Bone marrow (tissue), 2 donors: ENCODE results near the gene GAS6.

Experiments used
- DNase-seq, 2 donors: peaks; one replicate each; lab custom pipeline; 2025; lab: John Stamatoyannopoulos, UW

The GAS6 gene

GRCh38 chr13:113851826-113852535 lies 11.9 kb downstream of the GAS6 start:
- DNase-seq: no peak

GRCh38 chr13:113851480-113851803 lies 12.4 kb downstream of the GAS6 start:
- DNase-seq: no peak

DNA sequence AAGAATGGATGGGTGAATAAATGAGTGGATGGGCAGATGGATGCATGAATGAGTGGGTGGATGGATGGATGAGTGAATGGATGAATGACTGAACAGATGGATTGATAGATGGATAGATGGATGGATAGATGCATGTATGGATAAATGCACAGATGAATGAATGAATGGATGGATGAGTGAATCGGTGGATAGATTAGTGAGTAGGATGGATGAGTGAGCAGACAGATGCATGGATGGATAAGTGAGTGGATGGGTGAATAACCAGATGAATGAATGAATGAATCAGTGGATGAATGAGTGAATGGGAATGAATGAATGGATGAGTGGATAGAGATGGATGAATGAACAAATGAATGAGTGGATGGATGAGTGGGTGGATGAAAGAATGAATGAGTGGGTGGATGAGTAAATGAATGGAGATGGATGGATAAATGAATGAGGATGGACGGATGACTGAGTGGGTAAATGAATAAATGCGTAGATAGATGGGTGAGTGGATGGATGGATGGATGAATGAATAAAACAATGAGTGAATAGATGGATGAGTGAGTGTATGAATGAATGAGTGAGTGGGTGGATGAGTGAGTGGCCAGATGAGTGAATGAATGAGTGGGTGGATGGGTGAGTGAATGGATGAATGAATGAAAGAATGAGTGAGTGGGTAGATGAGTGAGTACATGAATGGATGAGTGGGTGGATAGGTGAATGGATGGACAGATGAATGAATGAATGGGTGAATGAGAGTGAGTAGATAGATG lies 13.0 kb downstream of the GAS6 start:
- DNase-seq: no peak

DNA sequence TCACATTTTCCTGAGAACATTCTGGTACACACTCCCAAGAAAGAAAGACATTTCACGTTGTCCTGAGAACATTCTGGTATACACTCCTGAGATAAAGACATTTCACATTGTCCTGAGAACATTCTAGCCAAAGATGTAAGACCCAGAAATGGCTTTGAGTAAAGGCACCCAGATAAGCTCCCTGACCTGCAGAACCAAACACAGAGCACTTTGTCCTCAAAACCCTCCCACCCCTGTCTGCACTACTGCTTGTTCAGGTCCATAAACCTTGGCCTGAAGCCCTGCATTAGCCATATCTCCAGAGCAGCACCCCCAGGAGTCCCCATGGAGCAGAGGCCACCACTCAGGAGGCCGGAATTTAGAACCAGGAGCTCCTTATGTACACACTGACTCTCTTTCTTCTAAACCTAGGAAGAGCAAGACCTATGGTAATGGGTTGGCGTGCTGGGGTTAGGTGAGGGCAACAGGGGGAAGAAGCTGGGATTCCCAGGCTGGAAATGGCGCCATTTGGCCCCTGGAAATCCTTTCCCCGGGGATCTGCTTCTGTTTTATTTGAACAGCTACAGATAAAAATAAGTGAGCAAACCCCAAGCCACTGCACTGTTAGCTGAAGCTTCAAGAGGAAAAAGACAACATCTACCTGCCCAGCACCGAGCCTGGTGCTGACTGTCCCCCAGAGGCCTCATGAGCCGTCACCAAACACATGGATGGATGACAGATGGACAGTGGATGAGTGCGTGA lies 13.7 kb downstream of the GAS6 start:
- no peak for DNase-seq

- no peak for DNase-seq
Observed at GRCh38 chr13:113849546-113849945, 14.3 kb downstream of the GAS6 start.

GRCh38 chr13:113848431-113849260 lies 15.2 kb downstream of the GAS6 start:
- no peak for DNase-seq

DNA sequence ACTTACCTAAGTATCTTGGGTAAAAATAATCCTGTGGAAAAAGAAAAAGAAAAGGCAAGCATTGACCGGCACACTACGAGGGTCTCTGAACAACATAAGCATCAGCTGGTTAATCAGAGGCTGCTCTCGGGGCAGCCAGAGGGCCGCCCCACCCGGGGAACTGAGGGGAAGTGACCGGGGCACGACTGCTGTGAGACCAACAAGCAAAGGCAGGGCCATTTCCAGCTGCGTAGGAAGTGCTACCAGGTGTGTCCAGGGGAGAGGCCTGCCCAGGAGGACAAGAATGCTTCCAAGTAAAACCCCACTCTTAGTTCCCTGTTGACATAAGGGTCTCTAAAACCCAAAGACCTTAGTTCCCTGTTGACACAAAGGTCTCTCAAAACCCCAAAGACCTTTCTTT lies 15.9 kb downstream of the GAS6 start:
- DNase-seq: no peak

DNA sequence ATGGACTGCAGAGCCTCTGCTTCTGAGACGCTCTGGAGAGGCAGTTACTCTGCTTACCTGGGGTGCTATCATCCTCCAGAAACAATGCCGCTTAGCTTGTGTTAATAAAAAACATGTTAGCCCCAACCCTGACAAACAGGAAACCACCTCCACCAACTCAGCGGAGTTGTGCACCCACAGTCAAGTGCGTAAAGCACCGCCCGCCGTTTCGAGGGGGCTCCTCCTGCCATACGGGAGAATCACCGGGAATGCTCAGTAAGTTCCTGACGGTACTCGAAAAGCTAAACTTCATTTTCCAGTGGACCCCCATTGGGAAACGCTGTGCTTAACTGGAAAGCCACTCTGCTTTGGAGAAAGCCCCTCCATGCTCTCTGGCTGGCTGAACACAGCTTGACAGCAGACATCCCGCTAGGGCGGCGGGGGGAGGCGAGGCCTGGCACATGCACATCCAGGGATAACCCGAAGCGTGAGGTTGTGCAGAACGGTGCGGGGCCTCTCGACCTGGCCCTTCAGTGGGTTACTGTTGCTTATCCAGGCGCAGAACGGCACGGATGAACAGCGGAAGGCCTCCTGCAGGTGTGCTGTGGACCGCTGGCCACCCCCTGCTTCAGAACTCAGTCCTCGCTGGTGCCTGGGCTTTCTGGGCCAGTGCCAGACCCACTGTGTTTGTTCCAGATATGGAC lies 17.1 kb downstream of the GAS6 start:
- no peak for DNase-seq

DNA sequence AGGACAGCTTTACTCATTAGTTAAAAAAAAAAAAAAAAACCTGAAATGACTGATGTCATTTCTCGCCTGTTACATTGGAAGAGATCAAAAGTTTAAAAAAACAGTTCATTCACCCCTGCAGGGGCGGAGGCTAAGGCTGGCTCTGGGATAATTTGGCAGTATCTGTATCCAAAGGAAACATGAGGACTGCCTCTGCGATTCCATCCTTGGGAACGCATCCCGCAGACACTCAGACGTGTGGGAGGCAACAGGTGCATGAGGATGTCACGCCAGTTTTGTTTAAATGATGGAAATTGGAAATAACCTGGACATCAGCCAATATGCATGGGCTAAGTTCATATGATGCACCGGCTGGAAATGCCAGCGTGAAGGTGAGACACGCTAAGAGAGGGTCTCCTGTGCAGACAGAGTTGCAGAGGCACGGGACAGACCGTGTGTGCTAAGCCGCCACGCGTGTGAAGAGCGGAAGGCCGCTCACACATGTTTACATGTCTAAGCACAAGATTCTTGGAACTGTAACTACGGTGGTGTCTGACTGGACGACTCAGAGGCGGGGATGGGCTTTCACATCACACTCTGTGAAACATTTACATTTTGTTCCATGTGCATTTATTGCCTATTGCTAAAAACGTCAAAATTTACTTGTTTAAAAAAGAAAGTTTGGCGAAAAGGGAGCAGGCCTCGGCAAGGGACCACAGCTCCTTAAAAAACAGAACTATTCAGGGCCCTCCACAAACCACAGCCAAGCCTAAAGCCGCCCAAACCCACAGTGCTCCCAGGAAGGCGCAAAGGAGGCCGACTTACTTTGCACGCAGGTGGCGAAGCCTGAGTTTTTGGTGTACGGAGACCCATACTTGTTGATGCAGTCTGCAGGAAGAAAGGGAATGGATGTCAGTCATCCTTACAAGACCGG lies 17.9 kb downstream of the GAS6 start:
- DNase-seq: no peak

DNA sequence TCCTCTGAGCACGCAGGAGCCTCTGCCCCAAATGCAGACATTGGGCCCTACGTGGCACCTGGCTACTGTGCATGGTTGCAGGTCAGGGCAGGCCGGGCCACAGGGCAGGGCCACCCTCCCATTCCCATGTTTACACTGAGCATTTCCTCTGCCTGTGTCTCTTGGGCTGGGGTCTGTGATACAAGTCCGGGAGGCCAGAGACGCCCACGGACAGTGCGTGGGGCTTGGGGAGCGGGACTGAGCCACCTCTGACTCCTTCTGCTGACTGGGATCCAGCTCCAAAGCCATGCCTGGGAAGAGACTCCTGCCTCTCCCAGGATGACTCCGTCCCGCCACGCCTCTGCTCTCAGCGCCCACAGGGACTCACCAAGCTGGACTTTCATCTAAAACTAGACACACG lies 18.8 kb downstream of the GAS6 start:
- DNase-seq: no peak

- no peak for DNase-seq
Observed at GRCh38 chr13:113843864-113844556, 19.9 kb downstream of the GAS6 start.

DNA sequence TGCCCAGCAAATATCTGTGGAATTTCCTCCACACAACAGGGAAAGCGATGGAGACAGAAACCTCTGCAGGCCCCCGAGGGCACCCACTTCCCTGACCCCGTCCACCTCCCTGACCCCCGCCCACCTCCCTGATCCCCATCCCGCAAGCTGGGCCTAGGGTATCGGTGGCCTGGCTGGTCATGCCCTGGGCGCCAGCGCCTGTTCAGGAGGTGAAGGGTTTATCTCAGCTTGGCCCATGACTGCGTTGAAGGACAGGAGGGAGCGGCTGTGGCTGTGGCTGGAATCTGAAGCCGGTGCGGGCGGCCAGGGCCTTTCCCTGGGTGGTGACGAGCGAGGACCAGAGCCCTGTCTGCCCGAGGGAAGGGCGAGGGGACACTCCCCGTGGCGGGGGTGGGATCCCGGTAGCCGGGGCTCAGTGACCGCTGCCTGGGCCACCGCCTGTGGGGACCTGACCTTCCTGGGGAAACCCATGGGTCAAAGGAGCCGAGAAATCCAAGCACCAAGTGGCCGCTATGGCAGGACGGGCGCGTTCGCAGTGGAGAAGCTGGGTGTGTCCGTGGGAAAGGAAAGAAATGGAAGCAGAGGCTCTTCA lies 20.7 kb downstream of the GAS6 start:
- no peak for DNase-seq

GRCh38 chr13:113842336-113843062 lies 21.4 kb downstream of the GAS6 start:
- DNase-seq: no peak

DNA sequence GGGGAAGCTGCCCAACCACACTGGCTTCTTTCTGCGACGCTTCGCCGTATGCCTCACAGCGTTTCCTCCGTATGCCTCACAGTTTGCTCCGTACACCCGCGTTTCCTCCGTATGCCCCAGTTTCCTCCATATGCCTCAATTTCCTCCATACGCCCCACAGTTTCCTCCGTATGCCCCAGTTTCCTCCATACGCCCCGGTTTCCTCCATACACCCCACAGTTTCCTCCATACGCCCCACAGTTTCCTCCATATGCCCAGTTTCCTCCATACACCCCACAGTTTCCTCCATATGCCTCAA lies 22.6 kb downstream of the GAS6 start:
- no peak for DNase-seq

DNA sequence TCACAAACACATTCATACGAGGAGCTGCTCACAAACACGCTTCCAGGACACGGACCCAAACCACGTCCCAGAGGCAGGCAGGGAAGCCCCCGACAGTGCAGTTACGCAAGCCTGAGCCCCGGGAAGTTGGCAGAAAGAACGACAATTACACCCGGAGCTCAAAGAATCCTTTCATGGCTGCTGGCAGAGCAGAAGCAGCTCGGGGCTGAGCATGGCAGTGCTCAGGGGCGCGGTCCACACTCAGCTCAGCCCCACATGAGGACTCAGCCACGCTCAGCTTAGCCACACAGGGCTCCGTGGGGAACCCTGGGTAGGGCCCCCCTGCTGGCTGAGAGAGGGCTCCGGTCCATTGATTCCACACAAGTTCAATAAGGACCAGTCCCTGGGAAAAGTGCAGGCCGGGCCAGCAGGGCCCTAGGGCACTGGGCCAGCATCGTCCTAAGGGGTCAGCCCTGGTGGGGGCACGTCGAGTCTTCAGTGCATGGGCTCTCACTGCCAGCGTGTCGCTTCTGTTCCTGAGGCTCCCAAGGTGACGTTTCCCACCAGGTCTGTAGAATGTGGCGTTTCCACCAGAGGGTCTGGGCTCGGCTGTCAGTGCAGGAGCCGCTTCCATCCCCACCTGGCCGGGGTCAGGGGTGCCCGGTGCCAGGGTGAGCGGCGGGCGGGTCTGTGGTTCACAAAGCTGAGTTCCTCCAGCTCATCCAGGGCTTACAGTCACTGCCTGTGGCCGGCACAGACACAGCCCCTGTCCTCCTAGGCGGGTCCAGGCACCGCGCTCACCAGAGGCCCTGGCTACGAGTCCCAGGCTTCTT lies 23.1 kb downstream of the GAS6 start:
- DNase-seq: no peak

DNA sequence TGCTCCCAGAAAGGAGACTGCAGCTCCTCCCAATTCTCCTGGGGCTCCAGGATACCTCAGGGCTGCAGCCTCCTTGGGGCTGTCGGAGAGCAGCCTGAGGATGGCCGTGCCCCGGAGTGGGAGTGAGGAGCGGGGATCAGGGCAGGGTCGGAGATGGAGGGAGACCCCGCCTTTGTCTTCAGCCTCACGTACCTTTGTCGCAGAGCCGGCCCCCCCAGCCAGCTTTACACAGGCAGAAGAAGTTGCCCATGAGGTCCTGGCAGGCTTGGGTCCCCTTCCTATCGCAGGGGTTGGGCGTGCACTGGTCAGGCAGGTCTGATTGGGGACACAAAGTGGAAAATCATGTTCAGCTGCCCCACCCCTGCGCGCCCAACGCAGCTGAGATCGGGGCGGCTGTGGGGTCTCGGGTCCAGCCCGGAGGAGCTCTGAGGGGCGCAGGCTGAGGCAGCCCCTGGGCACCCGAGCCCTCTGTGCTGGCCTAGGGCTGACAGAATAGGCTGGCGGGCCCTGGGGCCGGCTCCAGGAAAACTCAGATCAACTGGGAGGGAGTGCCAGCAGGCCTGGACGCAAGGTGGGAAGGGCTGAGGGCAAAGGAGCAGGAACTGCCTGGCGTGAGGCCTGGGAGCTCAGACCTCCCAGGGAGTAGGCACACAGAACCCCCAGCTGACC lies 24.2 kb downstream of the GAS6 start:
- no peak for DNase-seq

DNA sequence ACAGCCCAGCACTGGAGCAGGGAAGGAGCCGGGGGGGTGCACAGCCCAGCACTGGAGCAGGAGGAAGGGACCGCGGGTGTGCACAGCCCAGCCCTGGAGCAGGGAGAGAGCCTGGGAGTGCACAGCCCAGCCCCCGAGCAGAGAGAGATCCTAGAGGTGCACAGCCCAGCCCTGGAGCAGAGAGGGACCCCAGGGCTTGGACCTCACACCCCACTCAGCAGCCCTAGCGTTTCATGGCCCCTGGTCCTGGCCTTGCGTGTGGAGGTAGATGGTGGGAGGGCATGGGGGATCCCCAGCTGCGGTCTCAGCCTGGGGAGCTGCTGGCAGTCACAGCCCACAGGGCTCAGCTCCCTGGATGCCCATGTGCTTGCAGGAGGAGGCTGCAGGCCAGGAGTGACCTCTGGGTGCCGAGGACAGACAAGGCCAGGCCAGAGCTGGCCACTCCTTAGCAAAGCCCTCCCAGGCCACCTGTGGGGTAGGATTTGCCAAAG lies 25.1 kb downstream of the GAS6 start:
- DNase-seq: no peak
